Ovary (tissue), 9 donors: ENCODE measurements around the gene ATP2C2. TPM values are rescaled to one million over a fixed set of nuclear protein-coding genes. Genes with fewer than 3 reads are reported as not detected.

ENCODE experiments used
- DNase-seq, 5 donors: peaks; one replicate each; pipeline ENCODE4 v3.0.0-alpha.2; 2019 to 2020
- H3K27ac ChIP-seq, 2 donors: fragments of 200-600 bp; one replicate each; pipeline versions ENCODE4 v1.5.1 to v1.8.0; 2019 to 2022
- H3K27me3 ChIP-seq: fragments of 200-600 bp; one replicate; pipeline ENCODE4 v1.8.0; 2022
- H3K36me3 ChIP-seq: fragments of 200-600 bp; sonication (generic); one replicate; pipeline ENCODE4 v1.5.1; 2019
- H3K4me1 ChIP-seq: one replicate; pipeline ENCODE4 v1.8.1; 2013; ENCODE audit warnings: mild to moderate bottlenecking, moderate library complexity; ENCODE audit not compliant: insufficient read depth
- H3K4me3 ChIP-seq: fragments of 200-600 bp; sonication (generic); one replicate; pipeline ENCODE4 v1.5.1; 2017
- H3K9me3 ChIP-seq, 2 donors: fragments of 200-600 bp in 1 of 2; sonication (generic) in 1 of 2; one replicate each; pipeline versions ENCODE4 v1.5.1 to v1.8.1; 2013 to 2019; ENCODE audit warnings: mild to moderate bottlenecking in 1 of 2, moderate library complexity in 1 of 2
- CTCF ChIP-seq, 3 donors: fragments of 450-650 bp in 2 of 3; fragments of 200-600 bp in 1 of 3; IDR thresholded peaks; one replicate each; pipeline versions ENCODE4 v1.5.1 to v1.8.0; 2016 to 2022; ENCODE audit warnings: antibody characterized with exemption in 3 of 3, mild to moderate bottlenecking in 1 of 3
- EP300 ChIP-seq: sonication (generic); formaldehyde crosslinking; IDR thresholded peaks from one replicate; pipeline ENCODE4 v1.6.1; 2017; ENCODE audit warnings: antibody characterized with exemption
- POLR2A ChIP-seq: fragments of 450-650 bp; IDR thresholded peaks from one replicate; pipeline ENCODE4 v1.6.1; 2017; ENCODE audit warnings: antibody characterized with exemption, mild to moderate bottlenecking, moderate library complexity
- WGBS, 3 donors: extraction: QIAGEN DNeasy Blood & Tissue Kit in 1 of 3; methylation state at CpG; one replicate each; pipeline versions ENCODE4 v1.1.5 to v1.1.7; 2013 to 2017; 5-methylcytosine and 5-hydroxymethylcytosine counted together
- intact Hi-C, 4 donors: fragments of 100-400 bp; cut with DNase I; formaldehyde crosslinking; loops; one replicate each; pipeline versions ENCODE4 v1.11.0 to v1.15.1; 2022 to 2023
- polyA plus RNA-seq, 2 donors: library from polyadenylated mRNA; stranded (reverse); fragments of 200-250 nt in 1 of 2; fragments of 350-450 nt in 1 of 2; fragmentation: Illumina TruSeq in 1 of 2; extraction: RNeasy Lipid Tissue Mini Kit (QIAGEN cat#74804) in 1 of 2; gene quantifications; one replicate each; pipeline ENCODE4 v1.2.3, GENCODE V29; 2013 to 2014
- total RNA-seq, 7 donors: library from RNA; depleted of rRNA in 2 of 7; stranded (reverse); fragments of >200 nt in 2 of 7; fragmentation: NEBNext Ultra II Directional in 3 of 7; extraction: Animal tissue kit (Norgen Biotek cat#: 25700) in 3 of 7; gene quantifications; one replicate each; pipeline versions ENCODE4 v1.1.0 to v1.2.4, GENCODE V29; 2016 to 2023
- donor health status: DM: no; HTN: no; CAD: no; lungs with moderate emphysema.
- donor health status: DM: no; HTN: no; CAD: no.
- donor health status: Bipolar disorder and iron deficiency.
- donor health status: DM: yes; HTN: yes; CAD: no.
- donor health status: DM: no; HTN: no; CAD: no.
- donor health status: DM: yes; HTN: yes; CAD: no.

Gene ATP2C2
- total and polyA plus RNA-seq, 9 donors = 0.10 to 8.5 (median 1.3) TPM; not detected in 3

GRCh38 chr16:84461413-84462295, 93.3 kb downstream of the ATP2C2 start:
- no peak overlapping the region for H3K27ac ChIP-seq
- H3K27me3 ChIP-seq = no peaks in the 10 kb centered on the region
- DNase-seq = peak in 1 of 5 donors; percentile 25
- intact Hi-C loops = no loop called here
- H3K4me1 ChIP-seq = no peaks in the 10 kb centered on the region
- H3K36me3 ChIP-seq = no peaks in the 10 kb centered on the region
- H3K4me3 ChIP-seq = no peak overlapping the region
- TF ChIP-seq POLR2A (no peak), CTCF (IDR thresholded peaks at IDR 0.05) (no peak), EP300 (no peak)
- H3K9me3 ChIP-seq = no peaks in the 10 kb centered on the region
- WGBS, 3 donors = 84 to 91% (median 88%) methylated on average over 30 of the region's 30 CpGs

- Histone ChIP-seq H3K27me3 (no peaks in the 10 kb centered on the region), H3K9me3 (peaks cover 0 to 3% of the 10 kb centered on the region in 2 donors), H3K4me1 (no peaks in the 10 kb centered on the region), H3K27ac (no peak overlapping the region), H3K36me3 (no peaks in the 10 kb centered on the region), H3K4me3 (no peak overlapping the region)
- intact Hi-C loops = no loop called here
- WGBS, 3 donors = 78 to 81% (median 80%) methylated on average over 23 to 24 of the region's 24 CpGs
- peak in 1 of 5 donors; percentile 15 for DNase-seq
- no peak for TF ChIP-seq CTCF (IDR thresholded peaks at IDR 0.05)
- no peak for TF ChIP-seq EP300
These were observed 94.2 kb downstream of the ATP2C2 start for GRCh38 chr16:84462296-84463210.

GRCh38 chr16:84463221-84463620, 94.9 kb downstream of the ATP2C2 start:
- Histone ChIP-seq H3K27me3 (no peaks in the 10 kb centered on the region), H3K9me3 (peaks cover 0 to 3% of the 10 kb centered on the region in 2 donors), H3K36me3 (no peaks in the 10 kb centered on the region), H3K27ac (no peak overlapping the region), H3K4me3 (no peak overlapping the region), H3K4me1 (no peaks in the 10 kb centered on the region)
- intact Hi-C loops = no loop called here
- DNase-seq = peak in 1 of 5 donors; percentile 20
- TF ChIP-seq EP300 (no peak), CTCF (IDR thresholded peaks at IDR 0.05) (no peak), POLR2A (no peak)
- 74 to 85% (median 83%) methylated on average over 7 of the region's 7 CpGs for WGBS, 3 donors

GRCh38 chr16:84464116-84464515, 95.8 kb downstream of the ATP2C2 start:
- H3K27me3 ChIP-seq = no peaks in the 10 kb centered on the region
- no peak overlapping the region for H3K27ac ChIP-seq
- intact Hi-C loops = no loop called here
- DNase-seq = no peak
- H3K9me3 ChIP-seq = peaks cover 0 to 3% of the 10 kb centered on the region in 2 donors
- no peak overlapping the region for H3K4me3 ChIP-seq
- WGBS, 3 donors = 60 to 72% (median 71%) methylated on average over 6 of the region's 6 CpGs
- H3K4me1 ChIP-seq = no peaks in the 10 kb centered on the region
- no peaks in the 10 kb centered on the region for H3K36me3 ChIP-seq
- TF ChIP-seq EP300 (no peak), POLR2A (no peak), CTCF (IDR thresholded peaks at IDR 0.05) (no peak)
